ENCODE data around the gene DCP2. TPM values are rescaled to one million over a fixed set of nuclear protein-coding genes. Genes with fewer than 3 reads are reported as not detected.

DCP2 gene
- total RNA-seq, 2 donors from 2014 or later: 24.3 to 35.0 TPM

DNA sequence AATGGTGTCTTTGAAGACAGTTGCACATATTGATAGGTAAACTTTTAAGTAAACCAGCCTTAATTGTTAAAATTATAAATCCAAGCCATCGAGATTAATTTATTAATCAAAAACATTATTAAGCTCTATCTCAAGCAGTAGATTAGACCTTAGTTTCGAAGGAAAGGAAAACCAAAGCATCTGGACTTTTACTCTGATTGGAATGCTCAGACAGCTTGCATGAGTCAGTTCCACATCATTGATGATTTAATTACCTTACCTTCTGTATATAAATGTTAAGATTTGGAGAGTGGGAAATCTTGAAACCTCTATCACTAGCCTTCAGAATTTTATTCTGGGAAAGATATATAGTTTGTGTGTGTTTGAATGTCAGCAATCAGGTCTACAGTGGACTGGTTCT lies 23.9 kb downstream of the DCP2 start:
- ATAC-seq: no peak
- no peak for DNase-seq

GRCh38 chr5:113002423-113002822 lies 25.8 kb downstream of the DCP2 start:
- intact Hi-C loops (cut with DNase I, micrococcal nuclease): no loop called here
- ATAC-seq: no peak
- no peak for DNase-seq

More for the DNA sequence above, 23.9 kb downstream of the DCP2 start:
- intact Hi-C loops (cut with DNase I, micrococcal nuclease): no loop called here

- intact Hi-C loops (cut with DNase I, micrococcal nuclease): no loop called here
- DNase-seq: no peak
- no peak for ATAC-seq
Measured at GRCh38 chr5:113003763-113004162, 27.2 kb downstream of the DCP2 start.

GRCh38 chr5:113005454-113005853 lies 28.9 kb downstream of the DCP2 start:
- DNase-seq (no peak), ATAC-seq (no peak)
- intact Hi-C loops (cut with DNase I, micrococcal nuclease): no loop called here

DNA sequence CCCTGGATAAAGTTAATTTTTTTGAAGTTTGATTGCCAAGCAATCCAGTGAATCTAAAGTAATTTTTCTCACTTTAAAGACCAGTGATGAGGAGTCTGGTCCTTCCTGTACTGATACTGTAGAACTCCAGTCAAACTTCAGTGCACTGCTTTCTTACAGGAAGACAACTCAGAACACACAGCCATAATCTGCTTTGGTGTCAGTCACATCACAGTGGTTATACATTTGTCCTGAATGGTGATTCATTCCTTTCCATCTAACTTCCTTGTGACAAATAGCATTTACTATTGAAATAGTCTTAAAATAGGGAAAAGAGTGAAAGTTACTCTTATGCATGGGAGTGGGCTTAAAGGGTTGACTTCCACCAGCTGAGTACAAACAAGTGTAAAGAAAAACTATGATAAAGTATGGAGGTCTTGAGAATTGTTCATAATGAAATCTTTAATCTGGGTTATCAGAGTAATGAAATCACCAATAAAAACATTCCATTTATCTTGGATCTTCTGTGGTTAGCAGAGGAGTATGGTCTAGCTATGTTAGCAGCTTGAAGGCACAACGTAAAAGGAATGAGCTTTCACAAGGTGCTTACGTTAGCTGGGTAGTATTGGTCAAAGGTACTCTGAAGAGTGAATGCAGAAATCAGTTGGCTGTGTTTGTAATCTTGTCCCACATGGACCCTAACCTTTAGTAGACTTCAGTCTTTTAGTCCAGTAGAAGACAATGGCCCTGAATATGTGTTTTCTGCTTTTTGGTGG lies 41.5 kb downstream of the DCP2 start:
- intact Hi-C loops (cut with DNase I, micrococcal nuclease): no loop called here
- no peak for DNase-seq
- ATAC-seq: no peak

DNA sequence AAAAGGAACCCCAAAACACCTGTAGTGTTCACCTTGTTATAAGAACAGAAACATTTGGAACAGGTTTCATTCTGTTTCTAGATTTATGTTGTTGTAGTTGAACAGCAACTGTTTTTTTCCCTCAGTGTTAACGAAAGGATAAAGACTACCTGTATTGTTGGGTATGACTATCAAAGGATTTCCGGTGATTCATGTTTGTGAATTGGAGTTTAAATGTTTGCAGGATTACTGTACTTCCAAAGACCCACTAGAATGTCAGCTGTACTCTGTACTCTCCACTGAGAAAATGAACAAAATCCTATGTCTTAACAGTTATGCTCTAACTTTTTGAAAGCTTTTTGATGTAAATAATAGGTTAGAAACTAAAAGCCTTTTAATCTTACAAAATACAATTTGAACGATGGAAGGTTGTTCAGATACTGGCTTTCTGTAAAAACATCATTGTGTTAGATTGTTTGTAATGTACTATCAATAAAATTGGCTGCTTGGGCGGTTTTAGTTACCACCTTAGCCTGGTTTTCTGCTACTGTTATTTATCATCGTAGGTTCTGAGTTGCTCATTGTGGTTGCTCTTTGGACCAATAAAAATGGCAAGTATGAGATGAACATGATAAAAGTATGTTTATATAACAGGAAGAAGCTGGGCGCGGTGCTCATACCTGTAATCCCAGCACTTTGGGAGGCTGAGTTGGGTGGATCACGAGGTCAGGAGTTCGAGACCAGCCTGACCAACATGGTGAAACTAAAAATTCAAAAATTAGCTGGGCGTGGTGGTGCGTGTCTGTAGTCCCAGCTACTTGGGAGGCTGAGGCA lies 44.1 kb downstream of the DCP2 start:
- intact Hi-C loops (cut with DNase I, micrococcal nuclease): no loop called here
- ATAC-seq: peak; percentile 74
- DNase-seq: peak in 1 of 2 donors; percentile 23

DNA sequence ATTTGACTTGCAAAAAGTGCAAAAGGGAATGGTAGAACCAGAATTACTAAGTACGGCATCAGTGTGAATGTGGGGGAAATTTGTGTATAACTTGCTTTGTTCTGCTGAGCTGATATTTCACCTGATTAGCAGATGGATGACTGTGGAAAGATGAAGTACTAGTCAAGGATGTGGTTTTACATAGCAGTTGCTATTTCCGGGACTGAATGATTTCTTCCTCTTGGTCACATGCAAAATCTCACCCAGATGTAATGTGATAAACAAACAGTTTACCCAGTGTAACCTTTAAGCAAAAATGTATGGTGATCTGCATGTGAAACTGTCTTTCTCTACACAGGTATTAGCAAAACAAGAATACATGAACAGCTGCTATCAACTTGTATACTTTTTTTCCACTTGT lies 46.1 kb downstream of the DCP2 start:
- ATAC-seq: peak; percentile 32
- intact Hi-C loops (cut with DNase I, micrococcal nuclease): no loop called here
- no peak for DNase-seq

- ATAC-seq: no peak
- no peak for DNase-seq
- intact Hi-C loops (cut with DNase I, micrococcal nuclease): no loop called here
Measured at GRCh38 chr5:113024076-113024697, 47.6 kb downstream of the DCP2 start.

DNA sequence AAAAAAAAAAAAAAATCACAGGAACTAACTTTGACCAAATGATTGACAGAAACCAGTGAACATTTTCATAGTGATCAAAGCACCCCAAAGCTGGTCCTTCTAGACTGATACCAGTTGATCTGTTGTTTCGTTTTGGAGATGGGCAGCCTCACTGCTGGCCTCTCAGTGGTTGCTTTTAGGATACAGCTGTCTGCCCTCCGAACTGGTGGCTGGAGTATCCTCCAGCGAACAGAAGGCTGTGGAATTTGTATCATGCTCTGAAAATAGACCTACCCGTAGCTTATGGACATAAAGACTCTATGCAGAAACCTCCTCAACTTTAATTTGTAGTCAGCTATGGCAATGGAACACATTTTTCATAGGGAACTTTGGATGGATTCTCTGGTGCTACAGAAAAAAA lies 49.0 kb downstream of the DCP2 start:
- DNase-seq: no peak
- intact Hi-C loops (cut with DNase I, micrococcal nuclease): no loop called here
- ATAC-seq: no peak

- intact Hi-C loops (cut with DNase I, micrococcal nuclease): no loop called here
- DNase-seq (no peak), ATAC-seq (no peak)
Measured at GRCh38 chr5:113026211-113026610, 49.6 kb downstream of the DCP2 start.

DNA sequence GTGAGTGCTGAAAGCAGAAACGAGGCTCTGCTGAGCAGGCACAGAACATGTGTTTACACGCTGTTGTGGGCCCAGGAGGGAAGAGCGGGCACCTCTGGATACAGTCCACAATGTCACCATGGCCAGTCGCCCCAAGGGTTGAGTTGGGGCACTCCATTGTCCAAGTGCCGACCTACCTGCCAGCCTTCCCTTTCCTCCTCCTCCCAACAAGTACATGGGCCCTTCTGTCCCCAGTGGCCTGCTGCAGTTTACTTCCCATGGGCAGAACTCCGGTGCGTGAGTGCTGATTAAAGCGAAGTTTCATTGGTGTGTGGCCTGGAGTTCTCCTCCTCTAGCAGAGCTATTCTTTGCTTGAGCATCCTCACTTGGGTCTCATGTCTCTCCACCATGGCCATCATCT lies 50.4 kb downstream of the DCP2 start:
- no peak for ATAC-seq
- intact Hi-C loops (cut with DNase I, micrococcal nuclease): no loop called here
- no peak for DNase-seq

GRCh38 chr5:113027431-113027830 lies 50.8 kb downstream of the DCP2 start:
- no peak for DNase-seq
- no peak for ATAC-seq
- intact Hi-C loops (cut with DNase I, micrococcal nuclease): no loop called here

GRCh38 chr5:113029614-113030013 lies 53.0 kb downstream of the DCP2 start:
- intact Hi-C loops (cut with DNase I, micrococcal nuclease): no loop called here
- ATAC-seq (no peak), DNase-seq (no peak)

GRCh38 chr5:113031104-113031503 lies 54.5 kb downstream of the DCP2 start:
- intact Hi-C loops (cut with DNase I, micrococcal nuclease): no loop called here
- no peak for ATAC-seq
- DNase-seq: no peak

DNA sequence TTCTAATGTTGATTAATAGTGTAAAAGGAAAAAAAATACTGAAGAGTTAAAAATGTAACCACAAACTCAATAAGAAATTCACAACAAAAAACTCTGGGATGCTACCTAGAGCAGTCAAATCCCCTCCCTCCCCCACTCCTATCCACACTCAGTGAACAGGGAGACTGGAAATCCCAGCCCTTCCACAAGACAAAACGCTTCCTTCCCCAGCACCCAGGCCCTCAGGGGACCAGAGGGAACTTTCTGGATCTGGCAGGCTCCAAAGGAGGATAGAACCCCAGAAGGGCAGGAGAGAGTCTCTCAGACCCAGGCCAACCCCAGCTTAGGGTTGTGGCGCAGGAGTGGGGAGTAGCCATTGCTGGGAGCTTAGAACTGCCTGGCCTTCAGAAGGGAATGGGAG lies 55.0 kb downstream of the DCP2 start:
- no peak for DNase-seq
- intact Hi-C loops (cut with DNase I, micrococcal nuclease): no loop called here
- ATAC-seq: no peak

- DNase-seq (no peak), ATAC-seq (no peak)
- intact Hi-C loops (cut with DNase I, micrococcal nuclease): no loop called here
Measured at GRCh38 chr5:113034182-113034773, 57.7 kb downstream of the DCP2 start.

- ATAC-seq: no peak
- intact Hi-C loops (cut with DNase I, micrococcal nuclease): no loop called here
- DNase-seq: no peak
Measured at GRCh38 chr5:113035096-113035495, 58.5 kb downstream of the DCP2 start.

DNA sequence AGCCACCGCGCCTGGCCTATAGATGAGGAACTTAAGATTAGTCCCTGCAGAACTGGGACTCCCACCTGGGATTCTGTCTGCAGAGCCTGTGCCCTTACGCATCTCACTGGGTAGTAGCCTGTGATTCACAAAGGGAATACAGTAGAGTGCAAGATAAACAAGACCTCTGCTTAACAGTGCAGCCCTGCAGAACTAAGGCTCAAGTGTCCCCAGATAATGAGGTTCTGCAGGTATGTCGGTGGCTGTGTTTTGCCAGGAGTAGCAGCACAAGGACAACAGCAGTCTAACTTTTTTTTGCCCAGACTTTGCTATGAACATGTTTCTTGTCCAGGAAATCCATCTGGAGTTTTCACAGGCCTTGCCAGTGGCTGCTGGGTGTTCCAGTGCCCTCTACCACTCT lies 59.7 kb downstream of the DCP2 start:
- intact Hi-C loops (cut with DNase I, micrococcal nuclease): no loop called here
- no peak for ATAC-seq
- DNase-seq: no peak

DNA sequence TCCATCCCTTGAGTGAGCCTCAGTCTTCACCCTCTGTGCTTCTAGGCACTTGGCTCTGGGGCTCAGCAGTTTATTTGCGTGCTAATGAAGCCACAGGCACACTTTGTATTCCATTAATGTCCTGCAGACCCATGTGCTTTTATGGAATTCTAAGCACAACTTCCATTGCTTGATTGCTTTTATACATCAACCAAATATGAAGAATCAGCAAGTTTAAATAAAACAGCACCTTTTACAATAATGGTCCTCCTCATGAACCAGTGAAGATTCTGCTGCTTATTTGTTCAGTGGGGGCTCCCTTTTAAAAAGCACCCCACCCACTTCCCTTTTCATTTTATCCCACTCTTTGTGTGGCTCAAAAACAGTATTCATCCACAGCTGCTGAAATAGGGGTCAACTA lies 60.2 kb downstream of the DCP2 start:
- DNase-seq: no peak

DNA sequence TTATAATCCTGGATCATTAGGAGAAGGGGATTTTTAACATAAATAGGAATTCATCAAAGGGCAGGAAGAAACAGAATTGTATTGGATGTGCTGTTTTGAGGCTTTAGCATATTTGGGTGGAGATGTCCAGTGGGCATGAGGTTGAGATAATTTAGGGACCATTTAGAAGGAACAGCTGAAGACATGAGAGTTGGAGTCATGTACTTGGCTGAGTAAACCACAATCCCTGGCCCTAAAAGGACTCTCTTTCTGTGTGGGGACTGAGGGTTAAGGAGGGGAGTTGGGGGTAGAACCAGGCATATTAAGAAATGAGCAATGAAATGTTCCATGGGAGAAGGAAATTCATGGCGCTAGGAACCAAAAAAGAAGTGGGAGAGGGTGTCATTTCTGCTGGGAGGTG lies 61.5 kb downstream of the DCP2 start:
- DNase-seq: no peak
- intact Hi-C loops (cut with DNase I, micrococcal nuclease): no loop called here
- no peak for ATAC-seq

More for the DNA sequence above, 60.2 kb downstream of the DCP2 start:
- no peak for ATAC-seq
- intact Hi-C loops (cut with DNase I, micrococcal nuclease): no loop called here
